Tibial nerve (tissue), 4 donors: ENCODE results near the gene TLR3.

Experiments
- EP300 ChIP-seq, 2 donors: sonication (generic); formaldehyde crosslinking; IDR thresholded peaks; one replicate each; pipeline ENCODE4 v1.6.1; 2017; ENCODE audit warnings: antibody characterized with exemption in 2 of 2, mild to moderate bottlenecking in 1 of 2
- POLR2A ChIP-seq, 2 donors: fragments of 450-650 bp; IDR thresholded peaks; one replicate each; pipeline ENCODE4 v1.6.1; 2017; ENCODE audit warnings: antibody characterized with exemption in 2 of 2, mild to moderate bottlenecking in 2 of 2, moderate library complexity in 2 of 2
- TF ChIP-seq, protein P1 (sequence below), 5 experiments: fragments of 200-600 bp in 3 of 5; fragments of 450-650 bp in 2 of 5; sonication (generic) in 3 of 5; IDR thresholded peaks; one replicate each; pipeline ENCODE4 v1.5.1; 2016 to 2019; ENCODE audit warnings: antibody characterized with exemption in 5 of 5, mild to moderate bottlenecking in 3 of 5, moderate library complexity in 2 of 5

GRCh38 chr4:186058253-186058979 lies 10.5 kb upstream of the TLR3 start:
- TF ChIP-seq, protein P1, sequence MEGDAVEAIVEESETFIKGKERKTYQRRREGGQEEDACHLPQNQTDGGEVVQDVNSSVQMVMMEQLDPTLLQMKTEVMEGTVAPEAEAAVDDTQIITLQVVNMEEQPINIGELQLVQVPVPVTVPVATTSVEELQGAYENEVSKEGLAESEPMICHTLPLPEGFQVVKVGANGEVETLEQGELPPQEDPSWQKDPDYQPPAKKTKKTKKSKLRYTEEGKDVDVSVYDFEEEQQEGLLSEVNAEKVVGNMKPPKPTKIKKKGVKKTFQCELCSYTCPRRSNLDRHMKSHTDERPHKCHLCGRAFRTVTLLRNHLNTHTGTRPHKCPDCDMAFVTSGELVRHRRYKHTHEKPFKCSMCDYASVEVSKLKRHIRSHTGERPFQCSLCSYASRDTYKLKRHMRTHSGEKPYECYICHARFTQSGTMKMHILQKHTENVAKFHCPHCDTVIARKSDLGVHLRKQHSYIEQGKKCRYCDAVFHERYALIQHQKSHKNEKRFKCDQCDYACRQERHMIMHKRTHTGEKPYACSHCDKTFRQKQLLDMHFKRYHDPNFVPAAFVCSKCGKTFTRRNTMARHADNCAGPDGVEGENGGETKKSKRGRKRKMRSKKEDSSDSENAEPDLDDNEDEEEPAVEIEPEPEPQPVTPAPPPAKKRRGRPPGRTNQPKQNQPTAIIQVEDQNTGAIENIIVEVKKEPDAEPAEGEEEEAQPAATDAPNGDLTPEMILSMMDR (IDR thresholded peaks at IDR 0.05), result no peak
- TF ChIP-seq EP300 (IDR thresholded peaks at IDR 0.05) (no peak), POLR2A (IDR thresholded peaks at IDR 0.05) (no peak)
